GM19463 (cell line): ENCODE data around the gene CIRBP.

ENCODE experiments used
- ATAC-seq: cut with Tn5 transposase; IDR thresholded peaks from one replicate; pipeline ENCODE4 v1.9.1; 2021; ENCODE audit warnings: mild to moderate bottlenecking, moderate library complexity; ENCODE audit not compliant: unreplicated experiment

The CIRBP gene

GRCh38 chr19:1254530-1255185 lies 14.5 kb upstream of the CIRBP start:
- no peak for ATAC-seq

GRCh38 chr19:1255186-1256161 lies 13.7 kb upstream of the CIRBP start:
- ATAC-seq, result no peak

GRCh38 chr19:1256646-1257474 lies 12.3 kb upstream of the CIRBP start:
- ATAC-seq, result no peak

- no peak for ATAC-seq
Measured at GRCh38 chr19:1257475-1258162, 11.5 kb upstream of the CIRBP start.

- ATAC-seq, result no peak
Measured at GRCh38 chr19:1258163-1258492, 11.0 kb upstream of the CIRBP start.

GRCh38 chr19:1258707-1259205 lies 10.4 kb upstream of the CIRBP start:
- ATAC-seq, result no peak

- ATAC-seq, result peak; percentile 24
Measured at GRCh38 chr19:1259206-1259875, 9.8 kb upstream of the CIRBP start.

GRCh38 chr19:1259876-1260748 lies 9.0 kb upstream of the CIRBP start:
- ATAC-seq, result no peak

- peak; percentile 66 for ATAC-seq
Measured at GRCh38 chr19:1260749-1261537, 8.2 kb upstream of the CIRBP start.

GRCh38 chr19:1261538-1261797 lies 7.7 kb upstream of the CIRBP start:
- ATAC-seq, result no peak

GRCh38 chr19:1261798-1262622 lies 7.1 kb upstream of the CIRBP start:
- no peak for ATAC-seq

- ATAC-seq, result no peak
Measured at GRCh38 chr19:1262623-1263123, 6.5 kb upstream of the CIRBP start.

GRCh38 chr19:1263188-1263587 lies 5.9 kb upstream of the CIRBP start:
- no peak for ATAC-seq

- ATAC-seq, result no peak
Measured at GRCh38 chr19:1264801-1265614, 4.1 kb upstream of the CIRBP start.

- ATAC-seq, result no peak
Measured at GRCh38 chr19:1265615-1266128, 3.5 kb upstream of the CIRBP start.

GRCh38 chr19:1266129-1266915 lies 2.8 kb upstream of the CIRBP start:
- peak; percentile 24 for ATAC-seq
